Smooth muscle cell (in vitro differentiated cells): ENCODE measurements around the gene RIPPLY1. TPM values are rescaled to one million over a fixed set of nuclear protein-coding genes. Genes with fewer than 3 reads are reported as not detected.

ENCODE experiments used
- DNase-seq: peaks from one replicate; lab custom pipeline; 2025; ENCODE audit not compliant: unreplicated experiment; lab: John Stamatoyannopoulos, UW
- H2AFZ ChIP-seq: fragments of 200-600 bp; sonication (generic); 2 replicates; pipeline ENCODE4 v1.6.0; 2016; ENCODE audit warnings: antibody characterized with exemption, low read depth, mild to moderate bottlenecking
- H3F3A ChIP-seq: fragments of 200-600 bp; sonication (generic); 2 replicates; pipeline ENCODE4 v1.6.0; 2017; ENCODE audit warnings: antibody characterized with exemption, low read depth
- H3K27ac ChIP-seq: fragments of 200-600 bp; sonication (generic); 2 replicates; pipeline ENCODE4 v1.5.1; 2016; ENCODE audit warnings: low read depth, mild to moderate bottlenecking
- H3K27me3 ChIP-seq: fragments of 200-600 bp; sonication (generic); 2 replicates; pipeline ENCODE4 v1.6.1; 2016; ENCODE audit warnings: low read depth, mild to moderate bottlenecking
- H3K36me3 ChIP-seq: fragments of 200-600 bp; sonication (generic); 2 replicates; pipeline ENCODE4 v1.5.1; 2016; ENCODE audit warnings: low read depth
- H3K4me1 ChIP-seq: fragments of 200-600 bp; sonication (generic); 2 replicates; pipeline ENCODE4 v1.5.1; 2016; ENCODE audit warnings: low read depth
- H3K4me2 ChIP-seq: fragments of 200-600 bp; sonication (generic); 2 replicates; pipeline ENCODE4 v1.6.0; 2016; ENCODE audit warnings: mild to moderate bottlenecking
- H3K4me3 ChIP-seq: fragments of 200-600 bp; sonication (generic); 2 replicates; pipeline ENCODE4 v1.5.1; 2016; ENCODE audit warnings: mild to moderate bottlenecking
- H3K79me2 ChIP-seq: fragments of 200-600 bp; sonication (generic); 2 replicates; pipeline ENCODE4 v1.6.0; 2016; ENCODE audit warnings: low read depth, mild to moderate bottlenecking
- H3K9ac ChIP-seq: fragments of 200-600 bp; sonication (generic); 2 replicates; pipeline ENCODE4 v1.6.0; 2016; ENCODE audit warnings: low read depth
- H3K9me3 ChIP-seq: fragments of 200-600 bp; sonication (generic); replicated peaks from 2 replicates; pipeline ENCODE4 v1.5.1; 2016; ENCODE audit warnings: low read depth
- H4K20me1 ChIP-seq: fragments of 200-600 bp; sonication (generic); 2 replicates; pipeline ENCODE4 v1.6.0; 2016; ENCODE audit warnings: low read depth
- WGBS: methylation state at CpG from one replicate; pipeline ENCODE4 v1.1.7; 2016; ENCODE audit warnings: low lambda C conversion rate; 5-methylcytosine and 5-hydroxymethylcytosine counted together
- polyA plus RNA-seq: library from polyadenylated mRNA; unstranded; fragments of >200 nt; fragmentation: Nextera tagmentation; extraction: Ambion mirVana; gene quantifications from 2 replicates; pipeline ENCODE4 v1.2.1, GENCODE V29; 2016
- total RNA-seq: library from RNA; depleted of rRNA; stranded (reverse); fragments of >200 nt; gene quantifications from 2 replicates; pipeline ENCODE4 v1.2.3, GENCODE V29; 2014
- TF ChIP-seq, protein P1 (sequence below): fragments of 200-600 bp; sonication (generic); IDR thresholded peaks from 2 replicates; pipeline ENCODE4 v1.5.1; 2017; ENCODE audit warnings: borderline replicate concordance, mild to moderate bottlenecking, antibody characterized with exemption; ENCODE audit not compliant: insufficient read depth, poor library complexity, severe bottlenecking

The RIPPLY1 gene
- total and polyA plus RNA-seq, 2 experiments from 2014 or later = not detected

DNA sequence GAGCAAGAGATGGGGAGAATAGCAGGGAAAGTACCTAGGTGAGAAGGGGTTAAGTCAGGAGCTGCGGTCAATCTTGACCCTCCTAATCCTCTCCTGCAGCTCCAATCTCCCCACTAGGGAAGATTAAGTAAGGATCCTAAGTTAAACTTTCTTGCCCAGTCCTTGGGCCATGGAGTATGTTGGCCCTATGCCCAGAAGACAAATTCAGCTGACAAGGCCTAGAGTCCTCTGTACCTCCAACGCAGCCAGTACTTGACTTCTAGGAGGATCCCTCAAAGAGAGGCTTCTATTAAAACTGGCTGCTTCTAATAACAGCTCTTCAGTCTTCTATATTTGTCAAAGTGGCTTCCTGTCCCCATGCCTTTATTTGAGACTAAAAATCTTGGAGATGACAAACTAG, 18.5 kb upstream of the RIPPLY1 start:
- Histone ChIP-seq H3K9ac (no peak overlapping the region), H4K20me1 (no peaks in the 10 kb centered on the region), H3K27ac (no peak overlapping the region), H3F3A (no peaks in the 10 kb centered on the region), H3K36me3 (no peaks in the 10 kb centered on the region), H3K27me3 (no peaks in the 10 kb centered on the region), H3K4me3 (no peak overlapping the region), H3K79me2 (no peaks in the 10 kb centered on the region), H3K9me3 (no peaks in the 10 kb centered on the region), H3K4me1 (peaks cover 5% of the 10 kb centered on the region), H2AFZ (no peak overlapping the region), H3K4me2 (no peak overlapping the region)
- TF ChIP-seq, protein P1, sequence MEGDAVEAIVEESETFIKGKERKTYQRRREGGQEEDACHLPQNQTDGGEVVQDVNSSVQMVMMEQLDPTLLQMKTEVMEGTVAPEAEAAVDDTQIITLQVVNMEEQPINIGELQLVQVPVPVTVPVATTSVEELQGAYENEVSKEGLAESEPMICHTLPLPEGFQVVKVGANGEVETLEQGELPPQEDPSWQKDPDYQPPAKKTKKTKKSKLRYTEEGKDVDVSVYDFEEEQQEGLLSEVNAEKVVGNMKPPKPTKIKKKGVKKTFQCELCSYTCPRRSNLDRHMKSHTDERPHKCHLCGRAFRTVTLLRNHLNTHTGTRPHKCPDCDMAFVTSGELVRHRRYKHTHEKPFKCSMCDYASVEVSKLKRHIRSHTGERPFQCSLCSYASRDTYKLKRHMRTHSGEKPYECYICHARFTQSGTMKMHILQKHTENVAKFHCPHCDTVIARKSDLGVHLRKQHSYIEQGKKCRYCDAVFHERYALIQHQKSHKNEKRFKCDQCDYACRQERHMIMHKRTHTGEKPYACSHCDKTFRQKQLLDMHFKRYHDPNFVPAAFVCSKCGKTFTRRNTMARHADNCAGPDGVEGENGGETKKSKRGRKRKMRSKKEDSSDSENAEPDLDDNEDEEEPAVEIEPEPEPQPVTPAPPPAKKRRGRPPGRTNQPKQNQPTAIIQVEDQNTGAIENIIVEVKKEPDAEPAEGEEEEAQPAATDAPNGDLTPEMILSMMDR = no peak
- DNase-seq = no peak
- 85% methylated on average over 2 of the region's 2 CpGs for WGBS

DNA sequence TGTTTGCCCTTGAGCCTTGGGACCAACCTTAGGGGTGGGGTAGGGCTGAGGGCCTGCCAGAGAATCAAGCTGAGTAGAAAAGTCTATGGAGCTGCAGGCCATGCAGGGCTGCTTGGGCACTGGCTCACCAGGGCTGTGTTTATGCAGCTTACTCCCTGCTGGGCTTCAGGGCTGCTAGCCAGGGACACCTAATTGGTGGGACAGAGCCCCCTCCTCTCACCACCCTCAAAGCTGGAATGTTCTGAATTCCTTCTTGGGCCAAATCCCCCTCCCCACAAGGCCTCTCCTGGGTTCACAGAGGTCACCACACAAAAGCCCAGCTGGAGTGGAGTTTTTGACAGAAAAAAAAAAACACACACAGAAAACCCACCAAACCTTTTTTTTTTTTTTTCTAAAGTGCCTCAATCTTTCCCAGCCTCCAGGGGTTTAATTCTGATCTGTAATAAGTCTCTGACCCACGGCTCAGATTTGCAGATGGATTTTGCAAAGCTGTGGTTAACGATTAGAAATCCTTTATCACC, 16.9 kb upstream of the RIPPLY1 start, which contains the start of gene CLDN2:
CLDN2 (plus strand) TSS at position 471 of the 521 bp plus-strand sequence. CDS start 7,827 bp downstream, outside the sequence.
- H3K36me3 ChIP-seq = no peaks in the 10 kb centered on the region
- no peak within 1 kb of the TSS for H3K27ac ChIP-seq
- H3K9ac ChIP-seq = no peak within 1 kb of the TSS
- no peaks in the 10 kb centered on the region for H3K9me3 ChIP-seq
- no peak within 1 kb of the TSS for H3K4me2 ChIP-seq
- no peaks in the 10 kb centered on the region for H3K27me3 ChIP-seq
- H3K79me2 ChIP-seq = no peaks in the 10 kb centered on the region
- DNase-seq = no peak
- TF ChIP-seq, protein P1 = no peak
- peaks cover 5% of the 10 kb centered on the region for H3K4me1 ChIP-seq
- H4K20me1 ChIP-seq = no peaks in the 10 kb centered on the region
- H2AFZ ChIP-seq = no peak within 1 kb of the TSS
- H3K4me3 ChIP-seq = no peak within 1 kb of the TSS
- WGBS = 34% methylated on average over 2 of the region's 2 CpGs
- no peaks in the 10 kb centered on the region for H3F3A ChIP-seq

DNA sequence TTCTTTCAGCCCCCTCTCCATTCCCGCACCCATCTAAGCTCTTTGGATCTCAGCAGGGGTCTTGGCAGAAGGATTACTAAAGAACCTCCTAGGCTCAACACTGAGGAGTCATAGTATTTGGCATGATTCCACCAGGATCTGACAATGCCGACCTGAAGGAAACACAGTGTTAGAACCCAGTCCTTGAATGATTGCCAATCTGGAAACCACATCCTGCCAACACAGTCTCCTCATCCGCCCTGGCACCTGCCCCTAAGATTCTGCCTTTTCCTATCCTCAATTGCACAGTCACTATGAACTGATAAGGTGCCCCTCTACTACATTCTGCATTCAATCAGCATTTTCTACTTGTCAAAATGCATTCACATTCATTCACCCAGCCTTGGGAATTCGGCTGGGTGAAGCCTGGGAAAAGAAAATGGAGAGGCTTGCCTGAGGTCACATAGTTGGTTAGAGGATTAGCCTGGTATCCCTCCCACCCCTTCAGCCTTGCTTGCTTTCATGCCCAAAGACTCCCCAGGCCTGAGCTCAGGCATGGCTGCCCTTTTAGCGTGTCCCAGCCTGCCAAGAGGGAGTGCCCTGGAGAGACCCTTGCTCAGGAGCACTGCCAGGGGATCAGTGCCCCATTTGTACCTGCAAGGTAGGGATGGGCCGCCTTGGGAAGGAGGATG, 14.8 kb upstream of the RIPPLY1 start:
- no peaks in the 10 kb centered on the region for H4K20me1 ChIP-seq
- H3K9ac ChIP-seq = no peak overlapping the region
- TF ChIP-seq, protein P1 = no peak
- no peak overlapping the region for H3K4me3 ChIP-seq
- DNase-seq = no peak
- WGBS = 57% methylated on average over 6 of the region's 6 CpGs
- H3K27ac ChIP-seq = no peak overlapping the region
- no peaks in the 10 kb centered on the region for H3F3A ChIP-seq
- H3K4me2 ChIP-seq = no peak overlapping the region
- no peaks in the 10 kb centered on the region for H3K79me2 ChIP-seq
- H3K36me3 ChIP-seq = no peaks in the 10 kb centered on the region
- H2AFZ ChIP-seq = no peak overlapping the region
- H3K4me1 ChIP-seq = peaks cover 5% of the 10 kb centered on the region
- no peaks in the 10 kb centered on the region for H3K9me3 ChIP-seq
- H3K27me3 ChIP-seq = no peaks in the 10 kb centered on the region

DNA sequence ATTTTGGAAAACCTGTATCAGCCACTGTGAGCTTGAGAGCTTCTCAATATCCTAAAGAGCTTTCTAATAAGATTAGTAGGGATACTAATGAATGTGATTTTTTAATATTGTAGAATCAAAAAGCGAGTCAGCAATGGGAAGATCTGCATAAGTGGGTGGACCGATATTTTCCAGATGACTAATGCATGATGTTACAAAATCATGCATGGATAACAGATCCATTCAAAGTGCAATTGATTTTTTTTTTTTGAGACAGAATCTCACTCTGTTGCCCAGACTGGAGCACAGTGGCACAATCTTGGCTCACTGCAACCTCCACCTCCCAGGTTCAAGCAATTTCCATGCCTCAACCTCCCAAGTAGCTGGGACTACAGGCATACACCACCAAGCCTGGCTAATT, 9.7 kb upstream of the RIPPLY1 start:
- Histone ChIP-seq H3K4me3 (no peak overlapping the region), H3K27ac (no peak overlapping the region), H2AFZ (no peak overlapping the region), H3K9ac (no peak overlapping the region), H3K4me1 (no peaks in the 10 kb centered on the region), H4K20me1 (no peaks in the 10 kb centered on the region), H3K79me2 (no peaks in the 10 kb centered on the region), H3K9me3 (no peaks in the 10 kb centered on the region), H3K36me3 (no peaks in the 10 kb centered on the region), H3K4me2 (no peak overlapping the region), H3F3A (no peaks in the 10 kb centered on the region), H3K27me3 (no peaks in the 10 kb centered on the region)
- no peak for DNase-seq
- 65% methylated on average over 2 of the region's 2 CpGs for WGBS
- TF ChIP-seq, protein P1 = no peak
